ENCODE measurements around the gene LHX4. TPM values are rescaled to one million over a fixed set of nuclear protein-coding genes. Genes with fewer than 3 reads are reported as not detected.

The LHX4 gene
- total RNA-seq, 1 donor from 2014 or later: not detected

DNA sequence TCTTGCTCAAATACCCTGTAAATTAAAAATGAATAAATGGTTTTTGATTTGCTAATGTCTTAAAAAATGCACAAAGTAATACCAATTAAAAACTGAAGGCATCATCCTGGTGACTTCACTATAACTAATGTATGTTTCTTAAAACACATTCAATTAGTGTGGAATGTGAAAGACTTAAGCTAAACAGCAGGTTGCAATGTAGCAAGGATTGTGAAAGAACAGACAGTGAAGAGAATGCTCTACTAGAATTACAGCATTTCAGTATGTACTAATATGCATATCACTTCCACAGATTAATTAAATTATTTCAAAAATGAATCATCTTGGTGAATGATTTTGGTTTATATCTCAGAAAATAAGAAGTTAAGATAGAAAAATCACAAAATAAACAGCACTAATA lies 56.4 kb downstream of the LHX4 start:
- TF ChIP-seq, protein P1, sequence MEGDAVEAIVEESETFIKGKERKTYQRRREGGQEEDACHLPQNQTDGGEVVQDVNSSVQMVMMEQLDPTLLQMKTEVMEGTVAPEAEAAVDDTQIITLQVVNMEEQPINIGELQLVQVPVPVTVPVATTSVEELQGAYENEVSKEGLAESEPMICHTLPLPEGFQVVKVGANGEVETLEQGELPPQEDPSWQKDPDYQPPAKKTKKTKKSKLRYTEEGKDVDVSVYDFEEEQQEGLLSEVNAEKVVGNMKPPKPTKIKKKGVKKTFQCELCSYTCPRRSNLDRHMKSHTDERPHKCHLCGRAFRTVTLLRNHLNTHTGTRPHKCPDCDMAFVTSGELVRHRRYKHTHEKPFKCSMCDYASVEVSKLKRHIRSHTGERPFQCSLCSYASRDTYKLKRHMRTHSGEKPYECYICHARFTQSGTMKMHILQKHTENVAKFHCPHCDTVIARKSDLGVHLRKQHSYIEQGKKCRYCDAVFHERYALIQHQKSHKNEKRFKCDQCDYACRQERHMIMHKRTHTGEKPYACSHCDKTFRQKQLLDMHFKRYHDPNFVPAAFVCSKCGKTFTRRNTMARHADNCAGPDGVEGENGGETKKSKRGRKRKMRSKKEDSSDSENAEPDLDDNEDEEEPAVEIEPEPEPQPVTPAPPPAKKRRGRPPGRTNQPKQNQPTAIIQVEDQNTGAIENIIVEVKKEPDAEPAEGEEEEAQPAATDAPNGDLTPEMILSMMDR (conservative IDR thresholded peaks at IDR 0.05; ENCODE audit: low read depth, low read length): no peak
- no peak overlapping the region for H3K4me3 ChIP-seq (ENCODE audit: low read depth, low read length)
- DNase-seq (ENCODE audit: low read depth): no peak

DNA sequence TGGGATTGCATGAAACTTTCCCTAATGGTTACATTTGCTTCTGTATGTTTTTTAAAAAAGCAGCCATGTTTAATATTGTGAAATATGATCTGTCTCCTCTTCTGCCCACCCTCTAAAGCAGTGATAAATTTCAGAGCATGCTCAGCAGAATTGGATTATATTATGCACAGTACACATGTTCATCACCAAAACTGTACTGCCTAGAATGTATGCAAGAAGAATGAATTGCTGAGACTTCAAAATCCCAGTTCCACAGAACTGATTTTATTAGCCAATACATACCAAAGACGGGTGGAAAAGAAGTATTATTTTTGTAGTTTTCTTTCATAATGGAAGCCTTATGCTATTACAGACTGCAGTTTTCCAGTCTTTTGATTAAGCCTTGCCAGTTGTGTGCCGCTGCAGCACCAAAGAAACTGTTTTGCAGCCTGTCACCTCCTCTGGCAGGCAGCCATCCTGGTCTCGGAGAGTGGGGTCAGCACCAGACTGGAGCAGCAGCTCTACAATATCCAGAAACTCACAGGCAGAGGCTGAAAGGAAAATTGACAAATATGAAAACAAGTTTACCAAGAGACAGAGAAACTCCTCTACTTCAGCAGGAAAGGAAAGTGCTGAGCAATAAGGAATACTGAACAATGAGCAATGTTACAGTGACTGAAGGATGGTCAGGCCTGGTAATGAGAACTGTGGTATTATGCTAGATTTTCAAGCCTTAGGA lies 58.1 kb downstream of the LHX4 start:
- TF ChIP-seq, protein P1 (conservative IDR thresholded peaks at IDR 0.05; ENCODE audit: low read depth, low read length): no peak
- DNase-seq (ENCODE audit: low read depth): no peak

DNA sequence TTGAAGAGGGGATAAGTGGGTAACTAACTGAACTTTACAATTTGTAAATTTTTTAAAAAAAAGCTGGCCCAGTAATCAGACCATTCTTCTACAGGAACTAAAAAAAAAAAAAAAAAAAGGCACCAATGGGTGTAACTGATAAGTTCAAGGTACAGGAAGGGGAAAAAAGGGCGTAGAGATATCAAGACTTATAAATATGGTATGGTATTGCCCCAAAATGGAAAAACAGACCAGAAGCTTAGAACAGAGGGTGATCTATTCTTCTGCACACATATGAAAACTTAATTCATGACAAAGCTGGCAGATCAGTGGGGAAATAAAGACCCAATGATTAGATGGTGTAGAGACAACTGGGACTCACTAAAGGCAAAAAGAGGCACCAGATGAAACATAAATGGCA lies 58.9 kb downstream of the LHX4 start:
- no peak for DNase-seq (ENCODE audit: low read depth)
- TF ChIP-seq, protein P1 (conservative IDR thresholded peaks at IDR 0.05; ENCODE audit: low read depth, low read length): no peak

More for the DNA sequence above, 58.1 kb downstream of the LHX4 start:
- no peak overlapping the region for H3K4me3 ChIP-seq (ENCODE audit: low read depth, low read length)

DNA sequence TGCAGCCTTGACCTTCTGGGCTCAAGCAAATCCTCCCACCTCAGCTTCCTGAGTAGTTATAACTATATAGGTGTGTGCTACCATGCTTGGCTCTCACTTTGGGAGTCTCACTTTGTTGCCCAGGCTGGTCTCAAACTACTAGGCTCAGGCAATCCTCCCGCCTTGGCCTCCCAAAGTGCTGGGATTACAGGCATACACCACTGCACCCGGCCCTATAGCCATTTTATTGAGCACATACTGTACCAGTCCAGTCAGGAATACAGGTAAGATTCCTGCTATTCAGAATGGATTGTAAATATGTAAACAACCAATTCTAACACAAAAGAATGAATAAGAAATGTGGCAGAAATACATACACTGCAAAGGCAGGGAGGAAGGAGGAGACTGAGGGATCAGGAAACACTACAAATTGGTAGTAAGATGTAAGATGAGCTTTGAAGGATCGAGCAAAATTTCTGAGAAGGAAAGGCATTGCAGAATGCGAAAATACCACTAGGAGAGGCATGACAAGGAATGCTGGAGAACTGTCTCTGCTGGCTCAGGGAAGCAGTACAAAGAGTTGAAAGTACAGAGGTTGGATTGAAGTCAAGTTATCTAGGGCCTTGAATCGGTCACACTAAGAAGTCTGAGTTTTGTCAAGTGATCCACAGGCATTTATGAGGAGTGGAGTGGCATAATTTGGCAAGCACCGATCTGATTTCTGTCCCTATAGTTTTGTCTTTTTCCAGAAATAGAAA lies 60.4 kb downstream of the LHX4 start:
- TF ChIP-seq, protein P1 (conservative IDR thresholded peaks at IDR 0.05; ENCODE audit: low read depth, low read length): no peak
- no peak for DNase-seq (ENCODE audit: low read depth)

More for the DNA sequence above, 58.9 kb downstream of the LHX4 start:
- H3K4me3 ChIP-seq (ENCODE audit: low read depth, low read length): no peak overlapping the region

DNA sequence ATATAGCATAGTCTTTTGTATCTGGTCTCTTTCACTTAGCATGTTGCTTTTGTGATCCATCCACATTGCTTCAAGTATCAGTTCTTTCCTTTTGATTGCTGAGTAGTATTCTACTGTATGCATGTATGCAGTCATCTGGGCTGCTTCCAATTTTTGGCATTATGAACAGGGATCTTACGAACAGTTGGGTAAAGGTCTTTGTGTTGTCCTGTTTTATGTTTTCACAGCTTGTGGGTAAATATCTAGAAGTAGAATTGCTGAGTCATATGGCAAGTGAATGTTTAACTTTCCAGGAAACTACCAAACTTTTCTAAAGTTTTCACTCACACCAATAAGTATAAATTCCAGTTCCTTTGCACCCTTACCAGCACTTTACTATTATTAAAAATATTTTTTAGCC lies 60.9 kb downstream of the LHX4 start:
- no peak for DNase-seq (ENCODE audit: low read depth)
- TF ChIP-seq, protein P1 (conservative IDR thresholded peaks at IDR 0.05; ENCODE audit: low read depth, low read length): no peak
- H3K4me3 ChIP-seq (ENCODE audit: low read depth, low read length): no peak overlapping the region

More for the DNA sequence above, 60.4 kb downstream of the LHX4 start:
- H3K4me3 ChIP-seq (ENCODE audit: low read depth, low read length): no peak overlapping the region

DNA sequence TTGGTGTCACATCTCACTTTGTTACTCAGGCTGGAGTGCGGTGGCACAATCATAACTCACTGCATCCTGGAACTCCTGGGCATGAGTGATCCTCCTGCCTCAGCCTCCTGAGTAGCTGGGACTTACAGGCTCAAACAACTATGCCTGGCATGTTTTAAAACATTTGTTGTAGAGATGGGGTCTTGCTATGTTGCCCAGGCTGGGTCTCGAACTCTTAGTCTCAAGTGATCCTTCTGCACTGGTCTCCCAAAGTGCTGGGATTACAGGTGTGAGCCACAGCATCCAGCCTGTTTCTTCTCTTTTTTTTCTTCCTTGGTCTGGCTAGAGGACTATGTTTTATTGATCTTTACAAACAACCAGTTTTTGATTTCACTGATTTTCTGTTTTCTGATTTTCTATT lies 64.6 kb downstream of the LHX4 start:
- DNase-seq (ENCODE audit: low read depth): no peak
- no peak overlapping the region for H3K4me3 ChIP-seq (ENCODE audit: low read depth, low read length)
- TF ChIP-seq, protein P1 (conservative IDR thresholded peaks at IDR 0.05; ENCODE audit: low read depth, low read length): no peak
